ENCODE results near the gene MYO10. TPM values are rescaled to one million over a fixed set of nuclear protein-coding genes. Genes with fewer than 3 reads are reported as not detected.
A peak's percentile ranks its signal among the peaks of the same experiment; 100 is the strongest.

The MYO10 gene
- total RNA-seq, 1 experiment from 2014 or later, result 89.8 TPM

- POLR2A ChIA-PET, result no interaction called here
These were observed 228.8 kb downstream of the MYO10 start for GRCh38 chr5:16707168-16707868.

DNA sequence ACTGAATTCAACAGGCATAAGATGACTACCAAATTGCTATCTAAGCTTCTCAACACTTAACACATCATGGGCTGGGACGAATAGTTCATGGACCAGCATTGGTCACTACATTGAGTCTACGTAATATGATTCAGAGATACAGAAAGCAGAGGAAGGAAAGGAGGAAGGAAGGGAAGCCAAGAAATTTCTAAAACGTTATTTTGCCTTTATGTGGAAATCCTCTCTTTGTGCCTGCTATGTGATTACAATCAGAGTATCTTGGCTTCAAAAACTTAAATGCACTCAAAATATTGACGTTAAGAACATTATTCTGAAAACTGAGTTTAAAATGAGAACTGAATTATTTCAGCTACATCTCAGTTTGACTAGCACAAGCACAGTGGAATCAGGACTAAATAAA lies 231.1 kb downstream of the MYO10 start:
- H3K4me1 Mint-ChIP-seq, result peaks cover 35% of the 10 kb centered on the region
- DNase-seq (ENCODE audit: low spot score), result no peak
- H3K4me3 Mint-ChIP-seq, result no peak overlapping the region
- peaks cover 81% of the 10 kb centered on the region for H3K36me3 Mint-ChIP-seq
- CTCF ChIA-PET, result interaction anchor here (1.0 kb wide), 1 partner anchor 15 kb away, joined by 3 read pairs; no protein-coding TSS in a partner anchor
- no peaks in the 10 kb centered on the region for H3K27me3 Mint-ChIP-seq (ENCODE audit: low read depth)
- no peak for ATAC-seq
- H3K27ac Mint-ChIP-seq, result peak overlapping the region; percentile 38
- H3K9me3 Mint-ChIP-seq, result no peaks in the 10 kb centered on the region
- POLR2A ChIA-PET, result interaction anchor here (0.7 kb wide), 1 partner anchor 17 kb away, joined by 3 read pairs; no protein-coding TSS in a partner anchor
- TF ChIP-seq MYBL2 (CRISPR knock-in tag; IDR thresholded peaks at IDR 0.05) (no peak), TP53 (CRISPR knock-in tag; IDR thresholded peaks at IDR 0.05) (no peak), NFE2L1 (CRISPR knock-in tag; IDR thresholded peaks at IDR 0.05) (no peak), ERG (CRISPR knock-in tag; IDR thresholded peaks at IDR 0.05) (no peak), SMAD3 (CRISPR knock-in tag; IDR thresholded peaks at IDR 0.05; ENCODE audit: borderline replicate concordance) (no peak), ZNF396 (CRISPR knock-in tag; IDR thresholded peaks at IDR 0.05; ENCODE audit: borderline replicate concordance) (no peak)
- TF ChIP-seq, protein P1, sequence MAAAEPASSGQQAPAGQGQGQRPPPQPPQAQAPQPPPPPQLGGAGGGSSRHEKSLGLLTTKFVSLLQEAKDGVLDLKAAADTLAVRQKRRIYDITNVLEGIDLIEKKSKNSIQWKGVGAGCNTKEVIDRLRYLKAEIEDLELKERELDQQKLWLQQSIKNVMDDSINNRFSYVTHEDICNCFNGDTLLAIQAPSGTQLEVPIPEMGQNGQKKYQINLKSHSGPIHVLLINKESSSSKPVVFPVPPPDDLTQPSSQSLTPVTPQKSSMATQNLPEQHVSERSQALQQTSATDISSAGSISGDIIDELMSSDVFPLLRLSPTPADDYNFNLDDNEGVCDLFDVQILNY (CRISPR knock-in tag; IDR thresholded peaks at IDR 0.05), result no peak

More at GRCh38 chr5:16707168-16707868, 228.8 kb downstream of the MYO10 start:
- no peak overlapping the region for H3K27ac Mint-ChIP-seq
- no peaks in the 10 kb centered on the region for H3K9me3 Mint-ChIP-seq
- peaks cover 31% of the 10 kb centered on the region for H3K4me1 Mint-ChIP-seq
- DNase-seq (ENCODE audit: low spot score) (no peak), ATAC-seq (no peak)
- no peak overlapping the region for H3K4me3 Mint-ChIP-seq
- CTCF ChIA-PET, result no interaction called here
- peaks cover 72% of the 10 kb centered on the region for H3K36me3 Mint-ChIP-seq
- H3K27me3 Mint-ChIP-seq (ENCODE audit: low read depth), result no peaks in the 10 kb centered on the region
- TF ChIP-seq, protein P2, sequence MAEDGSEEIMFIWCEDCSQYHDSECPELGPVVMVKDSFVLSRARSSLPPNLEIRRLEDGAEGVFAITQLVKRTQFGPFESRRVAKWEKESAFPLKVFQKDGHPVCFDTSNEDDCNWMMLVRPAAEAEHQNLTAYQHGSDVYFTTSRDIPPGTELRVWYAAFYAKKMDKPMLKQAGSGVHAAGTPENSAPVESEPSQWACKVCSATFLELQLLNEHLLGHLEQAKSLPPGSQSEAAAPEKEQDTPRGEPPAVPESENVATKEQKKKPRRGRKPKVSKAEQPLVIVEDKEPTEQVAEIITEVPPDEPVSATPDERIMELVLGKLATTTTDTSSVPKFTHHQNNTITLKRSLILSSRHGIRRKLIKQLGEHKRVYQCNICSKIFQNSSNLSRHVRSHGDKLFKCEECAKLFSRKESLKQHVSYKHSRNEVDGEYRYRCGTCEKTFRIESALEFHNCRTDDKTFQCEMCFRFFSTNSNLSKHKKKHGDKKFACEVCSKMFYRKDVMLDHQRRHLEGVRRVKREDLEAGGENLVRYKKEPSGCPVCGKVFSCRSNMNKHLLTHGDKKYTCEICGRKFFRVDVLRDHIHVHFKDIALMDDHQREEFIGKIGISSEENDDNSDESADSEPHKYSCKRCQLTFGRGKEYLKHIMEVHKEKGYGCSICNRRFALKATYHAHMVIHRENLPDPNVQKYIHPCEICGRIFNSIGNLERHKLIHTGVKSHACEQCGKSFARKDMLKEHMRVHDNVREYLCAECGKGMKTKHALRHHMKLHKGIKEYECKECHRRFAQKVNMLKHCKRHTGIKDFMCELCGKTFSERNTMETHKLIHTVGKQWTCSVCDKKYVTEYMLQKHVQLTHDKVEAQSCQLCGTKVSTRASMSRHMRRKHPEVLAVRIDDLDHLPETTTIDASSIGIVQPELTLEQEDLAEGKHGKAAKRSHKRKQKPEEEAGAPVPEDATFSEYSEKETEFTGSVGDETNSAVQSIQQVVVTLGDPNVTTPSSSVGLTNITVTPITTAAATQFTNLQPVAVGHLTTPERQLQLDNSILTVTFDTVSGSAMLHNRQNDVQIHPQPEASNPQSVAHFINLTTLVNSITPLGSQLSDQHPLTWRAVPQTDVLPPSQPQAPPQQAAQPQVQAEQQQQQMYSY (CRISPR knock-in tag; IDR thresholded peaks at IDR 0.05), result no peak
- TF ChIP-seq SP1 (CRISPR knock-in tag; conservative IDR thresholded peaks at IDR 0.05) (no peak), ZBTB43 (CRISPR knock-in tag; IDR thresholded peaks at IDR 0.05) (no peak), ZMAT4 (CRISPR knock-in tag; IDR thresholded peaks at IDR 0.05) (no peak), HMGXB4 (CRISPR knock-in tag; IDR thresholded peaks at IDR 0.05) (no peak), ATF2 (CRISPR knock-in tag; IDR thresholded peaks at IDR 0.05; ENCODE audit: borderline replicate concordance, low read depth) (no peak)
- TF ChIP-seq, protein P3, sequence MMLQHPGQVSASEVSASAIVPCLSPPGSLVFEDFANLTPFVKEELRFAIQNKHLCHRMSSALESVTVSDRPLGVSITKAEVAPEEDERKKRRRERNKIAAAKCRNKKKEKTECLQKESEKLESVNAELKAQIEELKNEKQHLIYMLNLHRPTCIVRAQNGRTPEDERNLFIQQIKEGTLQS (CRISPR knock-in tag; conservative IDR thresholded peaks at IDR 0.05), result no peak
